Gastroesophageal sphincter (tissue), 4 donors: ENCODE results near the gene BCAP29. TPM values are rescaled to one million over a fixed set of nuclear protein-coding genes. Genes with fewer than 3 reads are reported as not detected.

Experiments used
- ATAC-seq: fragments of 150-250 bp; one replicate; pipeline ENCODE4 v1.9.1; 2016; ENCODE audit warnings: mild to moderate bottlenecking, moderate library complexity
- H3K27ac ChIP-seq, 4 donors: fragments of 200-600 bp; sonication (generic) in 3 of 4; 1 replicate in 3 of 4; 2 replicates in 1 of 4; pipeline ENCODE4 v1.5.1; 2016 to 2019
- H3K27me3 ChIP-seq: fragments of 200-600 bp; sonication (generic); one replicate; pipeline ENCODE4 v1.5.1; 2019
- H3K36me3 ChIP-seq, 2 donors: fragments of 200-600 bp; sonication (generic); one replicate each; pipeline ENCODE4 v1.5.1; 2019; ENCODE audit warnings: control low read depth in 1 of 2
- H3K4me1 ChIP-seq, 3 donors: fragments of 200-600 bp; sonication (generic); 1 replicate in 2 of 3; 2 replicates in 1 of 3; pipeline ENCODE4 v1.5.1; 2016 to 2019; ENCODE audit warnings: control low read depth in 2 of 3
- H3K4me3 ChIP-seq, 2 donors: fragments of 200-600 bp; sonication (generic); one replicate each; pipeline ENCODE4 v1.5.1; 2019; ENCODE audit warnings: mild to moderate bottlenecking in 1 of 2, moderate library complexity in 1 of 2
- H3K9me3 ChIP-seq, 3 donors: fragments of 200-600 bp; sonication (generic); one replicate each; pipeline ENCODE4 v1.5.1; 2017 to 2019; ENCODE audit warnings: control low read depth in 2 of 3
- EP300 ChIP-seq: sonication (generic); formaldehyde crosslinking; IDR thresholded peaks from one replicate; pipeline ENCODE4 v1.6.1; 2017; ENCODE audit warnings: antibody characterized with exemption, mild to moderate bottlenecking
- POLR2A ChIP-seq, 2 donors: fragments of 450-650 bp; IDR thresholded peaks; one replicate each; pipeline ENCODE4 v1.6.1; 2017; ENCODE audit warnings: antibody characterized with exemption in 2 of 2, mild to moderate bottlenecking in 2 of 2, moderate library complexity in 1 of 2
- POLR2AphosphoS5 ChIP-seq: sonication (generic); formaldehyde crosslinking; IDR thresholded peaks from one replicate; pipeline ENCODE4 v1.6.1; 2017; ENCODE audit warnings: antibody characterized with exemption
- WGBS, 2 donors: methylation state at CpG; one replicate each; pipeline ENCODE4 v1.1.5; 2018; ENCODE audit warnings: low coverage in 1 of 2; 5-methylcytosine and 5-hydroxymethylcytosine counted together
- total RNA-seq, 4 donors: library from RNA; depleted of rRNA; stranded (reverse); fragments of >200 nt; gene quantifications; one replicate each; pipeline ENCODE4 v1.1.0, GENCODE V29; 2016
- TF ChIP-seq, protein P1 (sequence below), 4 experiments: fragments of 200-600 bp in 2 of 4; fragments of 450-650 bp in 2 of 4; sonication (generic) in 1 of 4; IDR thresholded peaks; one replicate each; pipeline ENCODE4 v1.5.1; 2017 to 2019; ENCODE audit warnings: antibody characterized with exemption in 4 of 4, mild to moderate bottlenecking in 2 of 4, moderate library complexity in 2 of 4

The BCAP29 gene
- total RNA-seq, 4 donors from 2014 or later: 125 to 199 (median 136) TPM

DNA sequence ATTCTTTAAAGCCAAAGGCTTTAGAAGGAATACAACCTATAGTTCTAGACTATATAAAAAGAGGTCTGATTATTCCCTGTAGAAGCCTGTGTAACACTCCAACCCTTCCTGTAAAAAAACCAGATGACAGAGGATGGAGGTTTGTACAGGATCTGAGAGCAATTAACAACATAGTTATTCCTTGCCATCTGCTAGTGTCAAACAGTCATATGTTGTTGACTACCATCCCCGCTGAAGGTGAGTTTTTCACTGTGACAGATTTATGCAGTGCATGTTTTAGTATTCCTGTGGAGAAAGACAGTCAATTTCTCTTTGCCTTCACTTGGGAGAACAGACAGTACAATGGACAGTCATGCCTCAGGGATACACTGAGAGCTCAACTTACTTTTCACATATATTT is 61.6 kb downstream of the BCAP29 start:
- 60 to 64% methylated on average over 1 of the region's 1 CpG for WGBS, 2 donors
- H3K9me3 ChIP-seq: no peaks in the 10 kb centered on the region
- H3K36me3 ChIP-seq: no peaks in the 10 kb centered on the region
- no peak overlapping the region for H3K4me3 ChIP-seq
- H3K27me3 ChIP-seq: no peaks in the 10 kb centered on the region
- ATAC-seq: no peak
- H3K4me1 ChIP-seq: peaks cover 0 to 18% (median 3%) of the 10 kb centered on the region in 3 donors
- TF ChIP-seq, protein P1, sequence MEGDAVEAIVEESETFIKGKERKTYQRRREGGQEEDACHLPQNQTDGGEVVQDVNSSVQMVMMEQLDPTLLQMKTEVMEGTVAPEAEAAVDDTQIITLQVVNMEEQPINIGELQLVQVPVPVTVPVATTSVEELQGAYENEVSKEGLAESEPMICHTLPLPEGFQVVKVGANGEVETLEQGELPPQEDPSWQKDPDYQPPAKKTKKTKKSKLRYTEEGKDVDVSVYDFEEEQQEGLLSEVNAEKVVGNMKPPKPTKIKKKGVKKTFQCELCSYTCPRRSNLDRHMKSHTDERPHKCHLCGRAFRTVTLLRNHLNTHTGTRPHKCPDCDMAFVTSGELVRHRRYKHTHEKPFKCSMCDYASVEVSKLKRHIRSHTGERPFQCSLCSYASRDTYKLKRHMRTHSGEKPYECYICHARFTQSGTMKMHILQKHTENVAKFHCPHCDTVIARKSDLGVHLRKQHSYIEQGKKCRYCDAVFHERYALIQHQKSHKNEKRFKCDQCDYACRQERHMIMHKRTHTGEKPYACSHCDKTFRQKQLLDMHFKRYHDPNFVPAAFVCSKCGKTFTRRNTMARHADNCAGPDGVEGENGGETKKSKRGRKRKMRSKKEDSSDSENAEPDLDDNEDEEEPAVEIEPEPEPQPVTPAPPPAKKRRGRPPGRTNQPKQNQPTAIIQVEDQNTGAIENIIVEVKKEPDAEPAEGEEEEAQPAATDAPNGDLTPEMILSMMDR (IDR thresholded peaks at IDR 0.05): no peak
- TF ChIP-seq EP300 (no peak), POLR2AphosphoS5 (no peak), POLR2A (IDR thresholded peaks at IDR 0.05) (no peak)
- H3K27ac ChIP-seq: no peak overlapping the region

DNA sequence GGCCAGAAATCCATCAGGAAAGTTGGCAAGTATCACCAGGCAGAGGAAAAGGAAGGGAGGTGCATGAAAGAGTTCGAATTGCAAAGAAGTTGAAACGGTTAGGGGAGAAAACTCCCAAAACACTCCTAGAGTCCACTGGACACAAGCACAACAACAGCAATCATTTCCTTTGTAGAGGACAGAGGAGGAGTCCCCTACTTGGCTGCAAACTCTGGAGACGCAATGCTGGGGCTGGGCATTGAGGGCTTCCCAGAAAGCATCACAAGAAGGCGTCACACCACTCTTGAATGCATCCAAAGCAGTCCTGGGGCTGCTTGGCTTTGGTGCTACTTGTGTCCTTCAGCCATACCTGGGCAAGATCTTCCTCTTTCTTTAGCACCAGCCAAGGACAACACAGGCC is 62.5 kb downstream of the BCAP29 start:
- Histone ChIP-seq H3K4me1 (peaks cover 0 to 18% (median 3%) of the 10 kb centered on the region in 3 donors), H3K9me3 (no peaks in the 10 kb centered on the region), H3K27ac (no peak overlapping the region), H3K4me3 (no peak overlapping the region), H3K36me3 (no peaks in the 10 kb centered on the region), H3K27me3 (no peaks in the 10 kb centered on the region)
- WGBS, 2 donors: 59 to 83% methylated on average over 3 to 4 of the region's 4 CpGs
- ATAC-seq: no peak
- TF ChIP-seq EP300: no peak
- no peak for TF ChIP-seq POLR2A (IDR thresholded peaks at IDR 0.05)
- TF ChIP-seq, protein P1 (IDR thresholded peaks at IDR 0.05): no peak
- TF ChIP-seq POLR2AphosphoS5: no peak

DNA sequence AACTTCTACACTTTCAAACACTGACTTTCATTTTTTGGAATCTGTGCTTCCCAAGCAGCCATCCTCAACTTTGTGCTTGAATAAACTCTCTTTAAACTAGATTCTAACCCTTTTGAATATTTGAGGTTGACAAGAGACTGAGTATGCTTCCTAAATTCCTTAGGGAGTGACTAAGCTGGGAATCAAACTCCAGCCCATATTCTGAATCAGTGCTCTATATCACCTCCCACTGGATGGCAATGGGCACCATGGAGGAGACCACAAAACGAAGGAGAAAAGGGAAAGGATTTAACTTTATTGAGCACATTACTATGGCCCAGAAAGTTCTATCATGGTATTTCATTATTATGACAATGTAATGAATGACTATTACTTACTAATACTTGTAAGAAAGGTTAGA is 63.4 kb downstream of the BCAP29 start:
- ATAC-seq: no peak
- no peaks in the 10 kb centered on the region for H3K9me3 ChIP-seq
- no peak overlapping the region for H3K27ac ChIP-seq
- WGBS, 2 donors: 69 to 100% methylated on average over 1 of the region's 1 CpG
- TF ChIP-seq POLR2A (IDR thresholded peaks at IDR 0.05) (no peak), POLR2AphosphoS5 (no peak), EP300 (no peak)
- TF ChIP-seq, protein P1 (IDR thresholded peaks at IDR 0.05): no peak
- H3K36me3 ChIP-seq: no peaks in the 10 kb centered on the region
- peaks cover 0 to 18% (median 3%) of the 10 kb centered on the region in 3 donors for H3K4me1 ChIP-seq
- no peaks in the 10 kb centered on the region for H3K27me3 ChIP-seq
- H3K4me3 ChIP-seq: no peak overlapping the region

DNA sequence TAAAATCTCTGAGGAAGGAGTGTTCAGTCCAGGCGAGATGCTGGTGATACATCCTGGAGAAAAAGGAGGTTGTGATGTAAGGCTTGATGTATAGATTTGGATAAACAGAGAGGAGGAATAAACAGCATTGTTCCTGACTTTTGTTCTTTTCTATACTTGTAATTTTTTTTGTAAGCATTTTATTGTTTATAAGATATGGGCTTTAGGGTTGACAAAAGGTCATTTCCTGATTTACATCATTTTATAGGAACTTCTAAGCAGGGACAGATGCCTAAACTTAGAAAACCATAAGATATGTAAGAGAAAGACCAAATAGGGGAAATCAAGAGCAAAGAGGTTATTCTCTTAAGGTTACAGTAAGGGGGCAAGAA is 63.9 kb downstream of the BCAP29 start:
- WGBS, 2 donors: 76 to 100% methylated on average over 1 of the region's 1 CpG
- peak overlapping the region in 1 of 4 donors; percentile 5 for H3K27ac ChIP-seq
- TF ChIP-seq POLR2AphosphoS5 (no peak), EP300 (no peak), POLR2A (IDR thresholded peaks at IDR 0.05) (no peak)
- TF ChIP-seq, protein P1 (IDR thresholded peaks at IDR 0.05): no peak
- no peak for ATAC-seq
- H3K4me3 ChIP-seq: no peak overlapping the region
- H3K27me3 ChIP-seq: no peaks in the 10 kb centered on the region
- no peaks in the 10 kb centered on the region for H3K36me3 ChIP-seq
- peaks cover 0 to 18% (median 3%) of the 10 kb centered on the region in 3 donors for H3K4me1 ChIP-seq
- H3K9me3 ChIP-seq: no peaks in the 10 kb centered on the region

DNA sequence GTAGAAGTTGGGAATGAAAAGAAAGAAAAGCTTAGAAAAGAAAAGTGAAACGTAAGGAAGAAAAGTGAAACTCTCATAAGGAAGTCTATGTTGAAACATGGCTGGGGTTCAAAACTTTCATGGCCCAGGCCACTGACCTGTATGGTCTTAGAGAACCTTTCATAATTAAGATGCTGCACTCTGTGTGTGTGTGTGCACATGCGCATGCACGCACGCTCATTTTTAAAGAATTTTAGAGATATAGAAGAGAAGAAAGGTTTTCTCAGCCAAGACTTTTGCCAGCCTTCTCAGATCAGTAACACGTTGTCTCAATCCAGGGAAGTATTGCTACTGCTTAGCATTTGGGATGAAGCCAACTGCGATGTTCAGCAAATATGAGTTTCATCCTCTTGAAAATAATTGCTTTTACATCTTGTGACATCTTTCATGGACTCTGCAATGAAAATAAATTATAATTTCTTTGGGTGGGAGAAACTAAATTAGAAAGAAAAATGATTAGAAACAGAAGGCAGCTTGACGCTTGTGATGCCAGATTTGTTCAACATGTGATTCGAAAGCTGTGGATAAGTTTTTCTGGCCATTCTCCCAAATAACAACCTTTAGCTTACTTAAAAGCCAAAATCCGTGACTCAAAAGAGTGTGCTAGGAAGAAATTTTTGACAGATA is 64.4 kb downstream of the BCAP29 start:
- H3K36me3 ChIP-seq: no peaks in the 10 kb centered on the region
- H3K4me1 ChIP-seq: peaks cover 0 to 18% (median 3%) of the 10 kb centered on the region in 3 donors
- H3K9me3 ChIP-seq: no peaks in the 10 kb centered on the region
- peak overlapping the region in 1 of 4 donors; percentile 5 for H3K27ac ChIP-seq
- ATAC-seq: no peak
- H3K27me3 ChIP-seq: no peaks in the 10 kb centered on the region
- TF ChIP-seq POLR2AphosphoS5 (no peak), EP300 (no peak), POLR2A (IDR thresholded peaks at IDR 0.05) (no peak)
- TF ChIP-seq, protein P1 (IDR thresholded peaks at IDR 0.05): no peak
- WGBS, 2 donors: 18 to 22% methylated on average over 8 to 9 of the region's 9 CpGs
- H3K4me3 ChIP-seq: no peak overlapping the region
